Testis (tissue), 3 donors: Measurements from ENCODE around the gene SF3B1. TPM values are rescaled to one million over a fixed set of nuclear protein-coding genes. Genes with fewer than 3 reads are reported as not detected.

ENCODE experiments used
- DNase-seq: peaks from one replicate; pipeline ENCODE4 v3.0.0-alpha.2; 2019
- H3K27ac ChIP-seq, 2 donors: fragments of 200-600 bp; sonication (generic); one replicate each; pipeline ENCODE4 v1.5.1; 2019
- H3K27me3 ChIP-seq: fragments of 200-600 bp; sonication (generic); one replicate; pipeline ENCODE4 v1.5.1; 2019
- H3K36me3 ChIP-seq: fragments of 200-600 bp; sonication (generic); one replicate; pipeline ENCODE4 v1.5.1; 2017; ENCODE audit warnings: low read depth; ENCODE audit errors: missing control alignments
- H3K4me1 ChIP-seq: fragments of 200-600 bp; sonication (generic); one replicate; pipeline ENCODE4 v1.5.1; 2019
- H3K4me3 ChIP-seq, 2 donors: fragments of 200-600 bp; sonication (generic); one replicate each; pipeline ENCODE4 v1.5.1; 2017 to 2019
- H3K9me3 ChIP-seq: fragments of 200-600 bp; sonication (generic); one replicate; pipeline ENCODE4 v1.5.1; 2017
- POLR2A ChIP-seq: fragments of 450-650 bp; IDR thresholded peaks from one replicate; pipeline ENCODE4 v1.6.1; 2017; ENCODE audit warnings: antibody characterized with exemption, mild to moderate bottlenecking, moderate library complexity
- whole genome bisulfite sequencing, 2 donors: methylation state at CpG; one replicate each; pipeline ENCODE4 v1.1.5; 2018; 5-methylcytosine and 5-hydroxymethylcytosine counted together
- intact Hi-C: fragments of 100-400 bp; cut with DNase I; formaldehyde crosslinking; loops from one replicate; pipeline ENCODE4 v1.15.1; 2023; ENCODE audit warnings: low total_unique reads
- polyA plus RNA-seq: library from polyadenylated mRNA; stranded (reverse); fragments of 350-450 nt; fragmentation: Illumina TruSeq; extraction: RNeasy Lipid Tissue Mini Kit (QIAGEN cat#74804); gene quantifications from one replicate; pipeline ENCODE4 v1.2.3, GENCODE V29; 2014; ENCODE audit warnings: low read depth, low replicate concordance; ENCODE audit not compliant: insufficient read depth
- total RNA-seq, 2 donors: library from RNA; depleted of rRNA; stranded (reverse); fragments of >200 nt; gene quantifications; one replicate each; pipeline ENCODE4 v1.2.3, GENCODE V29; 2016
- TF ChIP-seq, protein P1 (sequence below), 3 experiments: fragments of 450-650 bp in 2 of 3; fragments of 200-600 bp in 1 of 3; sonication (generic) in 1 of 3; IDR thresholded peaks; one replicate each; pipeline ENCODE4 v1.5.1; 2016 to 2019; ENCODE audit warnings: antibody characterized with exemption in 3 of 3, mild to moderate bottlenecking in 2 of 3, moderate library complexity in 1 of 3

Gene SF3B1
- total and polyA plus RNA-seq, 3 donors from 2014 or later: 178 to 293 (median 288) TPM

GRCh38 chr2:197354169-197354558, 80.7 kb downstream of the SF3B1 start:
- no peaks in the 10 kb centered on the region for H3K9me3 ChIP-seq
- no peaks in the 10 kb centered on the region for H3K4me1 ChIP-seq
- H3K36me3 ChIP-seq: no peaks in the 10 kb centered on the region
- no peak for DNase-seq
- 81 to 98% methylated on average over 4 of the region's 4 CpGs for WGBS, 2 donors
- TF ChIP-seq, protein P1, sequence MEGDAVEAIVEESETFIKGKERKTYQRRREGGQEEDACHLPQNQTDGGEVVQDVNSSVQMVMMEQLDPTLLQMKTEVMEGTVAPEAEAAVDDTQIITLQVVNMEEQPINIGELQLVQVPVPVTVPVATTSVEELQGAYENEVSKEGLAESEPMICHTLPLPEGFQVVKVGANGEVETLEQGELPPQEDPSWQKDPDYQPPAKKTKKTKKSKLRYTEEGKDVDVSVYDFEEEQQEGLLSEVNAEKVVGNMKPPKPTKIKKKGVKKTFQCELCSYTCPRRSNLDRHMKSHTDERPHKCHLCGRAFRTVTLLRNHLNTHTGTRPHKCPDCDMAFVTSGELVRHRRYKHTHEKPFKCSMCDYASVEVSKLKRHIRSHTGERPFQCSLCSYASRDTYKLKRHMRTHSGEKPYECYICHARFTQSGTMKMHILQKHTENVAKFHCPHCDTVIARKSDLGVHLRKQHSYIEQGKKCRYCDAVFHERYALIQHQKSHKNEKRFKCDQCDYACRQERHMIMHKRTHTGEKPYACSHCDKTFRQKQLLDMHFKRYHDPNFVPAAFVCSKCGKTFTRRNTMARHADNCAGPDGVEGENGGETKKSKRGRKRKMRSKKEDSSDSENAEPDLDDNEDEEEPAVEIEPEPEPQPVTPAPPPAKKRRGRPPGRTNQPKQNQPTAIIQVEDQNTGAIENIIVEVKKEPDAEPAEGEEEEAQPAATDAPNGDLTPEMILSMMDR (IDR thresholded peaks at IDR 0.05): no peak
- TF ChIP-seq POLR2A: no peak
- intact Hi-C loops: no loop called here
- no peak overlapping the region for H3K4me3 ChIP-seq
- H3K27me3 ChIP-seq: no peaks in the 10 kb centered on the region
- H3K27ac ChIP-seq: no peak overlapping the region

DNA sequence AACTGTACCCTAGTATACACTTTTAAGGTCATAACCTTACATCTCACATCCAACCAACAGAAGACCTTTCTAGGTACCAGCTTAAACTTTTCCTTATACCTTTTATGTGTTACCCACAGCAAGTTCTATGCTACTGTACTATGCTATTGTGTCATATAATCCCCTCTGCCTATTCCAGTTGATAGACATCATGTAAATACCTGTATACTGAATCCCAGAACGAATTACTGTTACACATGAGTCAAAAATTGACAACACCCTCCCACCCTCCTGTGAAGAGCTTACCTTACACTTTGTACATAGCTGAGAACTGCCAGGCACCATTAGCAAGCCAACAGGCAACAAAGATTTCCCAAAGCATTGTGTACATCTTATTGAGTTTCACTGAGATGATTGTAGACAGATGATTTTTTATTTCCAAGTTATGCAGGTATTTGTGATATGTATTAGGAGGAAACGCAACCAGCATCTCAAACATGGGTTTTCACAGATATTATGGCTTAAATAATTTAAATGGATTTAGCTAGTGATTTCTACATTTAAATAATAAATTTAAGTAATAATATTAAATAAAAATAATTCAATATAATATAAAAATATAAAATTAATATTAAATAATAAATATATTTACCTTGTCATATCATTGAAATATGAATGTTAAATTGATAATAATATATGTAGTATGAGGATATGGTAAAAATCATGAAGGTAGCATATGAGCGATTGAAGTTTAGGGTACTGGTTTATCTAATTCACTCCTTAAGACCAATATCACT, 81.2 kb downstream of the SF3B1 start:
- no peak overlapping the region for H3K27ac ChIP-seq
- TF ChIP-seq, protein P1 (IDR thresholded peaks at IDR 0.05): no peak
- no peak for TF ChIP-seq POLR2A
- WGBS, 2 donors: 86 to 90% methylated on average over 3 of the region's 3 CpGs
- intact Hi-C loops: no loop called here
- H3K4me3 ChIP-seq: no peak overlapping the region
- no peaks in the 10 kb centered on the region for H3K9me3 ChIP-seq
- H3K4me1 ChIP-seq: no peaks in the 10 kb centered on the region
- no peaks in the 10 kb centered on the region for H3K27me3 ChIP-seq
- no peak for DNase-seq
- no peaks in the 10 kb centered on the region for H3K36me3 ChIP-seq

- Histone ChIP-seq H3K27ac (no peak overlapping the region), H3K27me3 (no peaks in the 10 kb centered on the region), H3K9me3 (no peaks in the 10 kb centered on the region), H3K36me3 (no peaks in the 10 kb centered on the region), H3K4me1 (no peaks in the 10 kb centered on the region), H3K4me3 (no peak overlapping the region)
- intact Hi-C loops: no loop called here
- WGBS, 2 donors: 75 to 78% methylated on average over 2 of the region's 2 CpGs
- no peak for TF ChIP-seq POLR2A
- TF ChIP-seq, protein P1 (IDR thresholded peaks at IDR 0.05): no peak
- no peak for DNase-seq
These were observed 85.1 kb downstream of the SF3B1 start for GRCh38 chr2:197349699-197350098.

GRCh38 chr2:197348721-197349360, 86.0 kb downstream of the SF3B1 start:
- 56 to 72% methylated on average over 5 of the region's 5 CpGs for WGBS, 2 donors
- H3K27ac ChIP-seq: no peak overlapping the region
- H3K9me3 ChIP-seq: no peaks in the 10 kb centered on the region
- TF ChIP-seq POLR2A: no peak
- TF ChIP-seq, protein P1 (IDR thresholded peaks at IDR 0.05): no peak
- no peak overlapping the region for H3K4me3 ChIP-seq
- H3K4me1 ChIP-seq: no peaks in the 10 kb centered on the region
- no peaks in the 10 kb centered on the region for H3K27me3 ChIP-seq
- no peak for DNase-seq
- intact Hi-C loops: no loop called here
- no peaks in the 10 kb centered on the region for H3K36me3 ChIP-seq
